H1 (cell line): ENCODE data around the gene DKC1. TPM values are rescaled to one million over a fixed set of nuclear protein-coding genes. Genes with fewer than 3 reads are reported as not detected.

Experiments
- CTCF ChIA-PET: fragments of 300-600 bp; sonication (Branson Sonifier 250); formaldehyde crosslinking; loops from one replicate; lab custom pipeline; 2021; ENCODE audit not compliant: partially characterized antibody; lab: Charles Lee
- POLR2A ChIA-PET: fragments of 300-600 bp; sonication (Branson Sonifier 250); formaldehyde crosslinking; loops from one replicate; lab custom pipeline; 2021; ENCODE audit warnings: inconsistent platforms; ENCODE audit not compliant: partially characterized antibody; lab: Charles Lee
- DNase-seq, 2 experiments: peaks; one replicate each; pipeline versions ENCODE4 v3.0.0 to v3.0.0-alpha.2; 2010 to 2022; ENCODE audit warnings: low spot score in 2 of 2, low read depth in 1 of 2, mixed read lengths in 1 of 2
- FAIRE-seq: peaks from 2 replicates; lab custom pipeline; 2011; peaks lifted over from hg19 to GRCh38; lab: Jason Lieb, UNC
- H2AFZ ChIP-seq: 2 replicates; pipeline ENCODE4 v1.8.1; 2012; ENCODE audit warnings: low read length, inconsistent platforms
- H2AK5ac ChIP-seq: 2 replicates; pipeline ENCODE4 v1.6.1; 2013; ENCODE audit warnings: low read depth, low read length
- H2BK120ac ChIP-seq: replicated peaks from 2 replicates; pipeline ENCODE3; 2013; ENCODE audit warnings: low read depth, low read length, inconsistent platforms
- H2BK12ac ChIP-seq: 2 replicates; pipeline ENCODE4 v1.6.1; 2013; ENCODE audit warnings: low read depth, low read length
- H2BK15ac ChIP-seq: 2 replicates; pipeline ENCODE4 v1.6.1; 2013; ENCODE audit warnings: low read length
- H2BK20ac ChIP-seq: 2 replicates; pipeline ENCODE4 v1.6.1; 2013; ENCODE audit warnings: low read length
- H2BK5ac ChIP-seq: 2 replicates; pipeline ENCODE4 v1.6.1; 2013; ENCODE audit warnings: low read depth, low read length
- H3K14ac ChIP-seq: 2 replicates; pipeline ENCODE4 v1.6.1; 2013; ENCODE audit warnings: inconsistent platforms; ENCODE audit not compliant: insufficient read length
- H3K18ac ChIP-seq: 2 replicates; pipeline ENCODE4 v1.6.1; 2013; ENCODE audit warnings: low read length; ENCODE audit errors: extremely low read depth
- H3K23ac ChIP-seq: 2 replicates; pipeline ENCODE4 v1.6.1; 2013; ENCODE audit warnings: inconsistent platforms; ENCODE audit not compliant: insufficient read length
- H3K23me2 ChIP-seq: 2 replicates; pipeline ENCODE4 v1.6.1; 2013; ENCODE audit warnings: low read depth, low read length
- H3K27ac ChIP-seq: 2 replicates; pipeline ENCODE4 v1.6.1; 2011; ENCODE audit warnings: low read depth, low read length, inconsistent platforms
- H3K27me3 ChIP-seq, 4 experiments: replicated peaks in 1 of 4; 1 replicate in 1 of 4; 2 replicates in 3 of 4; pipeline versions ENCODE4 v1.6.1 to v1.8.1; 2011 to 2013; ENCODE audit warnings: low read length in 3 of 4, mild to moderate bottlenecking in 3 of 4, inconsistent platforms in 2 of 4, mixed read lengths in 2 of 4, moderate library complexity in 1 of 4; ENCODE audit not compliant: control insufficient read depth in 3 of 4, insufficient read depth in 3 of 4; ENCODE audit errors: extremely low read depth in 1 of 4
- H3K36me3 ChIP-seq, 4 experiments: 2 replicates each; pipeline versions ENCODE4 v1.6.1 to v1.8.1; 2011 to 2013; ENCODE audit warnings: mild to moderate bottlenecking in 4 of 4, low read length in 3 of 4, moderate library complexity in 2 of 4, control low read depth in 1 of 4, inconsistent platforms in 1 of 4; ENCODE audit not compliant: insufficient read depth in 4 of 4, control insufficient read depth in 2 of 4
- H3K4ac ChIP-seq: replicated peaks from 2 replicates; pipeline ENCODE3; 2013; ENCODE audit warnings: low read length, low read depth, mixed read lengths, inconsistent platforms; ENCODE audit not compliant: insufficient read length
- H3K4me1 ChIP-seq, 4 experiments: replicated peaks in 1 of 4; 1 replicate in 1 of 4; 2 replicates in 3 of 4; pipeline versions ENCODE4 v1.6.1 to v1.8.1; 2011 to 2013; ENCODE audit warnings: low read length in 3 of 4, inconsistent platforms in 2 of 4, mixed read lengths in 1 of 4; ENCODE audit not compliant: insufficient read depth in 4 of 4, control insufficient read depth in 3 of 4
- H3K4me2 ChIP-seq, 2 experiments: 2 replicates each; pipeline versions ENCODE4 v1.6.1 to v1.8.1; 2011 to 2013; ENCODE audit warnings: low read depth in 2 of 2, low read length in 2 of 2, control low read depth in 1 of 2, inconsistent platforms in 1 of 2, mild to moderate bottlenecking in 1 of 2; ENCODE audit not compliant: insufficient read depth in 1 of 2
- H3K4me3 ChIP-seq, 4 experiments: fragments of 200-600, 300-600 bp in 1 of 4; sonication (generic), shearing (Covaris generic), sonication (Bioruptor Twin) in 1 of 4; 2 replicates each; pipeline versions ENCODE4 v1.5.1 to v1.8.1; 2011 to 2016; ENCODE audit warnings: low read length in 4 of 4, low read depth in 3 of 4, control low read depth in 2 of 4, inconsistent platforms in 2 of 4, mild to moderate bottlenecking in 2 of 4, mixed read lengths in 1 of 4, moderate library complexity in 1 of 4; ENCODE audit not compliant: insufficient read depth in 2 of 4; ENCODE audit errors: extremely low read depth in 1 of 4
- H3K56ac ChIP-seq: replicated peaks from 2 replicates; pipeline ENCODE3; 2013; ENCODE audit warnings: low read depth, mild to moderate bottlenecking, mixed read lengths, low read length, inconsistent platforms; ENCODE audit not compliant: insufficient read length
- H3K79me1 ChIP-seq: 2 replicates; pipeline ENCODE4 v1.6.1; 2013; ENCODE audit warnings: low read depth, low read length, control low read depth
- H3K79me2 ChIP-seq, 2 experiments: 2 replicates each; pipeline versions ENCODE4 v1.6.1 to v1.8.1; 2012 to 2013; ENCODE audit warnings: low read length in 2 of 2, mild to moderate bottlenecking in 2 of 2, inconsistent platforms in 1 of 2; ENCODE audit not compliant: insufficient read depth in 2 of 2, control insufficient read depth in 1 of 2
- H3K9ac ChIP-seq, 4 experiments: replicated peaks in 1 of 4; 1 replicate in 1 of 4; 2 replicates in 3 of 4; pipeline versions ENCODE4 v1.6.1 to v1.8.1; 2011 to 2013; ENCODE audit warnings: low read depth in 3 of 4, low read length in 3 of 4, control low read depth in 2 of 4, mild to moderate bottlenecking in 2 of 4, moderate library complexity in 2 of 4, inconsistent platforms in 1 of 4; ENCODE audit errors: extremely low read depth in 1 of 4
- H3K9me3 ChIP-seq, 2 experiments: 2 replicates each; pipeline versions ENCODE4 v1.6.1 to v1.8.1; 2012 to 2013; ENCODE audit warnings: mild to moderate bottlenecking in 2 of 2, moderate library complexity in 2 of 2, control low read depth in 1 of 2, inconsistent platforms in 1 of 2, low read depth in 1 of 2, low read length in 1 of 2, mixed read lengths in 1 of 2; ENCODE audit not compliant: insufficient read depth in 2 of 2
- H4K20me1 ChIP-seq, 2 experiments: replicated peaks in 1 of 2; 2 replicates each; pipeline versions ENCODE3 to v1.8.1; 2011 to 2013; ENCODE audit warnings: inconsistent platforms in 2 of 2, low read length in 2 of 2, mild to moderate bottlenecking in 1 of 2; ENCODE audit not compliant: insufficient read depth in 2 of 2, control insufficient read depth in 1 of 2
- H4K5ac ChIP-seq: 2 replicates; pipeline ENCODE4 v1.6.1; 2013; ENCODE audit warnings: low read length, low read depth, mixed read lengths, inconsistent platforms; ENCODE audit not compliant: insufficient read length
- H4K8ac ChIP-seq: 2 replicates; pipeline ENCODE4 v1.8.0; 2013; ENCODE audit warnings: mild to moderate bottlenecking, moderate library complexity, low read length, inconsistent platforms; ENCODE audit not compliant: insufficient read depth; ENCODE audit errors: extremely low read depth
- H4K91ac ChIP-seq: replicated peaks from 2 replicates; pipeline ENCODE3; 2013; ENCODE audit warnings: low read length, mixed read lengths, inconsistent platforms; ENCODE audit not compliant: insufficient read length
- BCL11A ChIP-seq, 2 experiments: IDR thresholded peaks; one replicate each; pipeline ENCODE4 v1.6.1; 2011; ENCODE audit warnings: low read depth in 2 of 2, low read length in 2 of 2, mild to moderate bottlenecking in 2 of 2
- CHD1 ChIP-seq: IDR thresholded peaks from 2 replicates; pipeline ENCODE4 v1.6.1; 2012; ENCODE audit warnings: low read depth, low read length, improper control_type of control experiment
- NRF1 ChIP-seq: IDR thresholded peaks from 2 replicates; pipeline ENCODE4 v1.6.1; 2011; ENCODE audit warnings: mild to moderate bottlenecking, low read depth, low read length, improper control_type of control experiment
- YY1 ChIP-seq: IDR thresholded peaks from 2 replicates; pipeline ENCODE4 v1.6.1; 2011; ENCODE audit warnings: low read depth, mild to moderate bottlenecking, low read length
- WGBS, 2 experiments: shearing (Covaris generic) in 1 of 2; methylation state at CpG; one replicate each; pipeline versions ENCODE4 v1.1.6 to v1.1.7; 2013 to 2015; ENCODE audit warnings: low lambda C conversion rate in 2 of 2, mixed read lengths in 2 of 2, inconsistent platforms in 1 of 2, low coverage in 1 of 2, missing lambda C conversion rate in 1 of 2; ENCODE audit not compliant: insufficient replicate concordance in 2 of 2, insufficient coverage in 1 of 2, insufficient read length in 1 of 2; ENCODE audit errors: extremely low coverage in 1 of 2, missing lambda C conversion rate in 1 of 2; 5-methylcytosine and 5-hydroxymethylcytosine counted together
- polyA plus RNA-seq, 7 experiments: library from polyadenylated mRNA; depleted of rRNA in 3 of 7; stranded (reverse) in 5 of 7; unstranded in 2 of 7; fragments of >200 nt in 5 of 7; fragments of 200-250 nt in 2 of 7; gene quantifications; 1 replicate in 5 of 7; 2 replicates in 1 of 7; 4 replicates in 1 of 7; pipeline versions ENCODE4 v1.2.1 to v1.2.3, GENCODE V29; 2011 to 2013; ENCODE audit warnings: missing spikeins in 2 of 7, mixed read lengths in 2 of 7
- total RNA-seq: library from RNA; stranded (reverse); fragmentation: NEBNext Ultra II Directional; extraction: Animal tissue kit (Norgen Biotek cat#: 25700); gene quantifications from 2 replicates; pipeline ENCODE4 v1.2.1, GENCODE V29; 2021

DKC1 gene
- total and polyA plus RNA-seq, 2 of the 8 experiments (the other 6 are each of a cell fraction or from before 2014, with no cell fraction given): 65.6 to 143 TPM

DNA sequence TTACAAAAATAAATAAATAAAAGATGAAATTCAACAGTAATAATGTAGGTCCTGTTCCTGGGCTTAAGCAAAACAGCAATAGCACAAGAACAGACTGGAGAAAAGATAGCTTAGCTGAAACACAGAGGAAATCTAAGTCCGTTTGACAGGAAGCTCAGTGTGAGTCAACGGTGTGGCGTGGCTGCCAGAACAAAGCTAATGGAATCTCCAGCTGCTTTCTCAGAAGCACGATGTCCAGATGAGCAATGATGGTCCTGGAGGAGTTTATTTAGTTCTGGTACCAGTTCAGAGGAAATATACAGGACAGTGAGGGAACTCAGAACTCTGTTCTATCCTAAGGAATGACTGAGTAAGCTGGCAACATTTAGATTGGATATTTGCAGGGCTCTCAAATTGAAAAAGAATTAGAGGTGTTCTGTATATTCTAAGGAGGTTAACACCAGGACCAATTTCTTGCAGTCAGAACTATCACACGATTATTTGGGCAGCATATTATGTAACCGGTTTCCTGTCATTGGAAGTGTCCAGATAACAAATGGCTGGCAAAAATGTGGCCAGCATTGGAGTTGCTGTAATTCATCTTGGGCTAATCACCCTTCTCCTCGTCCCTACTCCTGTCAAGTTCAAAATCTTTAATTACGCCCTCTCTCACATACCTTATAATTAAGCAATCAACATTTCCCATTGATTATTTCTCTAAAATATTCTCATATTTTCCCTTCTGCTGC is 24.5 kb upstream of the DKC1 start:
- no peak for FAIRE-seq
- 88 to 100% methylated on average over 1 to 8 of the region's 8 CpGs for WGBS, 2 experiments

More for the DNA sequence above, 24.5 kb upstream of the DKC1 start:
- no peak overlapping the region for H3K4ac ChIP-seq
- no peak overlapping the region for H3K14ac ChIP-seq
- no peak overlapping the region for H3K27ac ChIP-seq
- no peak overlapping the region for H2BK12ac ChIP-seq
- no peak for DNase-seq
- H3K36me3 ChIP-seq: no peaks in the 10 kb centered on the region
- no peaks in the 10 kb centered on the region for H3K23me2 ChIP-seq
- ChIA-PET CTCF (interaction anchor here (0.8 to 1.3 kb wide), 2 partner anchors 8 to 11 kb away, joined by 3 read pairs; no protein-coding TSS in a partner anchor), POLR2A (no interaction called here)
- H3K9me3 ChIP-seq: no peaks in the 10 kb centered on the region
- H3K9ac ChIP-seq: no peak overlapping the region
- H4K91ac ChIP-seq: no peak overlapping the region
- no peaks in the 10 kb centered on the region for H3K4me1 ChIP-seq
- no peak overlapping the region for H3K4me2 ChIP-seq
- H2BK5ac ChIP-seq: no peak overlapping the region
- no peaks in the 10 kb centered on the region for H3K79me2 ChIP-seq
- no peaks in the 10 kb centered on the region for H4K20me1 ChIP-seq
- no peak overlapping the region for H4K5ac ChIP-seq
- no peak overlapping the region for H4K8ac ChIP-seq
- H3K4me3 ChIP-seq: no peak overlapping the region
- H3K56ac ChIP-seq: no peak overlapping the region
- no peak overlapping the region for H2BK15ac ChIP-seq
- H3K23ac ChIP-seq: no peak overlapping the region
- no peak overlapping the region for H2BK120ac ChIP-seq
- no peaks in the 10 kb centered on the region for H3K79me1 ChIP-seq
- no peak for TF ChIP-seq BCL11A (IDR thresholded peaks at IDR 0.05; ENCODE audit: low read depth in 2 of 2, low read length in 2 of 2)
- no peak for TF ChIP-seq NRF1
- TF ChIP-seq YY1: no peak
- no peak for TF ChIP-seq CHD1
- H2AK5ac ChIP-seq: no peak overlapping the region
- no peak overlapping the region for H3K18ac ChIP-seq
- no peaks in the 10 kb centered on the region for H3K27me3 ChIP-seq
- H2AFZ ChIP-seq: no peak overlapping the region
- H2BK20ac ChIP-seq: no peak overlapping the region
